H1 (cell line): Measurements from ENCODE around the gene HIVEP2. TPM values are rescaled to one million over a fixed set of nuclear protein-coding genes. Genes with fewer than 3 reads are reported as not detected.

Source experiments
- CTCF ChIA-PET: fragments of 300-600 bp; sonication (Branson Sonifier 250); formaldehyde crosslinking; loops from one replicate; lab custom pipeline; 2021; ENCODE audit not compliant: partially characterized antibody; lab: Charles Lee
- POLR2A ChIA-PET: fragments of 300-600 bp; sonication (Branson Sonifier 250); formaldehyde crosslinking; loops from one replicate; lab custom pipeline; 2021; ENCODE audit warnings: inconsistent platforms; ENCODE audit not compliant: partially characterized antibody; lab: Charles Lee
- DNase-seq, 2 experiments: peaks; one replicate each; pipeline versions ENCODE4 v3.0.0 to v3.0.0-alpha.2; 2010 to 2022; ENCODE audit warnings: low spot score in 2 of 2, low read depth in 1 of 2, mixed read lengths in 1 of 2
- FAIRE-seq: peaks from 2 replicates; lab custom pipeline; 2011; peaks lifted over from hg19 to GRCh38; lab: Jason Lieb, UNC
- H2AFZ ChIP-seq: 2 replicates; pipeline ENCODE4 v1.8.1; 2012; ENCODE audit warnings: low read length, inconsistent platforms
- H2AK5ac ChIP-seq: 2 replicates; pipeline ENCODE4 v1.6.1; 2013; ENCODE audit warnings: low read depth, low read length
- H2BK120ac ChIP-seq: replicated peaks from 2 replicates; pipeline ENCODE3; 2013; ENCODE audit warnings: low read depth, low read length, inconsistent platforms
- H2BK12ac ChIP-seq: 2 replicates; pipeline ENCODE4 v1.6.1; 2013; ENCODE audit warnings: low read depth, low read length
- H2BK15ac ChIP-seq: 2 replicates; pipeline ENCODE4 v1.6.1; 2013; ENCODE audit warnings: low read length
- H2BK20ac ChIP-seq: 2 replicates; pipeline ENCODE4 v1.6.1; 2013; ENCODE audit warnings: low read length
- H2BK5ac ChIP-seq: 2 replicates; pipeline ENCODE4 v1.6.1; 2013; ENCODE audit warnings: low read depth, low read length
- H3K14ac ChIP-seq: 2 replicates; pipeline ENCODE4 v1.6.1; 2013; ENCODE audit warnings: inconsistent platforms; ENCODE audit not compliant: insufficient read length
- H3K18ac ChIP-seq: 2 replicates; pipeline ENCODE4 v1.6.1; 2013; ENCODE audit warnings: low read length; ENCODE audit errors: extremely low read depth
- H3K23ac ChIP-seq: 2 replicates; pipeline ENCODE4 v1.6.1; 2013; ENCODE audit warnings: inconsistent platforms; ENCODE audit not compliant: insufficient read length
- H3K23me2 ChIP-seq: 2 replicates; pipeline ENCODE4 v1.6.1; 2013; ENCODE audit warnings: low read depth, low read length
- H3K27ac ChIP-seq: 2 replicates; pipeline ENCODE4 v1.6.1; 2011; ENCODE audit warnings: low read depth, low read length, inconsistent platforms
- H3K27me3 ChIP-seq, 4 experiments: replicated peaks in 1 of 4; 1 replicate in 1 of 4; 2 replicates in 3 of 4; pipeline versions ENCODE4 v1.6.1 to v1.8.1; 2011 to 2013; ENCODE audit warnings: low read length in 3 of 4, mild to moderate bottlenecking in 3 of 4, inconsistent platforms in 2 of 4, mixed read lengths in 2 of 4, moderate library complexity in 1 of 4; ENCODE audit not compliant: control insufficient read depth in 3 of 4, insufficient read depth in 3 of 4; ENCODE audit errors: extremely low read depth in 1 of 4
- H3K36me3 ChIP-seq, 4 experiments: 2 replicates each; pipeline versions ENCODE4 v1.6.1 to v1.8.1; 2011 to 2013; ENCODE audit warnings: mild to moderate bottlenecking in 4 of 4, low read length in 3 of 4, moderate library complexity in 2 of 4, control low read depth in 1 of 4, inconsistent platforms in 1 of 4; ENCODE audit not compliant: insufficient read depth in 4 of 4, control insufficient read depth in 2 of 4
- H3K4ac ChIP-seq: replicated peaks from 2 replicates; pipeline ENCODE3; 2013; ENCODE audit warnings: low read length, low read depth, mixed read lengths, inconsistent platforms; ENCODE audit not compliant: insufficient read length
- H3K4me1 ChIP-seq, 4 experiments: replicated peaks in 1 of 4; 1 replicate in 1 of 4; 2 replicates in 3 of 4; pipeline versions ENCODE4 v1.6.1 to v1.8.1; 2011 to 2013; ENCODE audit warnings: low read length in 3 of 4, inconsistent platforms in 2 of 4, mixed read lengths in 1 of 4; ENCODE audit not compliant: insufficient read depth in 4 of 4, control insufficient read depth in 3 of 4
- H3K4me2 ChIP-seq, 2 experiments: 2 replicates each; pipeline versions ENCODE4 v1.6.1 to v1.8.1; 2011 to 2013; ENCODE audit warnings: low read depth in 2 of 2, low read length in 2 of 2, control low read depth in 1 of 2, inconsistent platforms in 1 of 2, mild to moderate bottlenecking in 1 of 2; ENCODE audit not compliant: insufficient read depth in 1 of 2
- H3K4me3 ChIP-seq, 4 experiments: fragments of 200-600, 300-600 bp in 1 of 4; sonication (generic), shearing (Covaris generic), sonication (Bioruptor Twin) in 1 of 4; 2 replicates each; pipeline versions ENCODE4 v1.5.1 to v1.8.1; 2011 to 2016; ENCODE audit warnings: low read length in 4 of 4, low read depth in 3 of 4, control low read depth in 2 of 4, inconsistent platforms in 2 of 4, mild to moderate bottlenecking in 2 of 4, mixed read lengths in 1 of 4, moderate library complexity in 1 of 4; ENCODE audit not compliant: insufficient read depth in 2 of 4; ENCODE audit errors: extremely low read depth in 1 of 4
- H3K56ac ChIP-seq: replicated peaks from 2 replicates; pipeline ENCODE3; 2013; ENCODE audit warnings: low read depth, mild to moderate bottlenecking, mixed read lengths, low read length, inconsistent platforms; ENCODE audit not compliant: insufficient read length
- H3K79me1 ChIP-seq: 2 replicates; pipeline ENCODE4 v1.6.1; 2013; ENCODE audit warnings: low read depth, low read length, control low read depth
- H3K79me2 ChIP-seq, 2 experiments: 2 replicates each; pipeline versions ENCODE4 v1.6.1 to v1.8.1; 2012 to 2013; ENCODE audit warnings: low read length in 2 of 2, mild to moderate bottlenecking in 2 of 2, inconsistent platforms in 1 of 2; ENCODE audit not compliant: insufficient read depth in 2 of 2, control insufficient read depth in 1 of 2
- H3K9ac ChIP-seq, 4 experiments: replicated peaks in 1 of 4; 1 replicate in 1 of 4; 2 replicates in 3 of 4; pipeline versions ENCODE4 v1.6.1 to v1.8.1; 2011 to 2013; ENCODE audit warnings: low read depth in 3 of 4, low read length in 3 of 4, control low read depth in 2 of 4, mild to moderate bottlenecking in 2 of 4, moderate library complexity in 2 of 4, inconsistent platforms in 1 of 4; ENCODE audit errors: extremely low read depth in 1 of 4
- H3K9me3 ChIP-seq, 2 experiments: 2 replicates each; pipeline versions ENCODE4 v1.6.1 to v1.8.1; 2012 to 2013; ENCODE audit warnings: mild to moderate bottlenecking in 2 of 2, moderate library complexity in 2 of 2, control low read depth in 1 of 2, inconsistent platforms in 1 of 2, low read depth in 1 of 2, low read length in 1 of 2, mixed read lengths in 1 of 2; ENCODE audit not compliant: insufficient read depth in 2 of 2
- H4K20me1 ChIP-seq, 2 experiments: replicated peaks in 1 of 2; 2 replicates each; pipeline versions ENCODE3 to v1.8.1; 2011 to 2013; ENCODE audit warnings: inconsistent platforms in 2 of 2, low read length in 2 of 2, mild to moderate bottlenecking in 1 of 2; ENCODE audit not compliant: insufficient read depth in 2 of 2, control insufficient read depth in 1 of 2
- H4K5ac ChIP-seq: 2 replicates; pipeline ENCODE4 v1.6.1; 2013; ENCODE audit warnings: low read length, low read depth, mixed read lengths, inconsistent platforms; ENCODE audit not compliant: insufficient read length
- H4K8ac ChIP-seq: 2 replicates; pipeline ENCODE4 v1.8.0; 2013; ENCODE audit warnings: mild to moderate bottlenecking, moderate library complexity, low read length, inconsistent platforms; ENCODE audit not compliant: insufficient read depth; ENCODE audit errors: extremely low read depth
- H4K91ac ChIP-seq: replicated peaks from 2 replicates; pipeline ENCODE3; 2013; ENCODE audit warnings: low read length, mixed read lengths, inconsistent platforms; ENCODE audit not compliant: insufficient read length
- BACH1 ChIP-seq: IDR thresholded peaks from 2 replicates; pipeline ENCODE4 v1.6.1; 2012; ENCODE audit warnings: low read length, improper control_type of control experiment
- BCL11A ChIP-seq, 2 experiments: IDR thresholded peaks; one replicate each; pipeline ENCODE4 v1.6.1; 2011; ENCODE audit warnings: low read depth in 2 of 2, low read length in 2 of 2, mild to moderate bottlenecking in 2 of 2
- CBX5 ChIP-seq: fragments of 300-800, 300-1000 bp; sonication (generic); IDR thresholded peaks from 2 replicates; pipeline ENCODE4 v1.7.1; 2016; ENCODE audit warnings: antibody characterized with exemption, low read length, low read depth
- CBX8 ChIP-seq: fragments of 300-800, 300-1000 bp; sonication (generic); IDR thresholded peaks from 2 replicates; pipeline ENCODE4 v1.7.1; 2016; ENCODE audit warnings: low read depth, low read length, borderline replicate concordance
- CREB1 ChIP-seq: IDR thresholded peaks from 2 replicates; pipeline ENCODE4 v1.6.1; 2012; ENCODE audit warnings: inconsistent platforms
- CTBP2 ChIP-seq: IDR thresholded peaks from 2 replicates; pipeline ENCODE4 v1.7.0; 2011; ENCODE audit warnings: borderline replicate concordance, mild to moderate bottlenecking, moderate library complexity, mixed read lengths, low read length; ENCODE audit not compliant: insufficient read depth, insufficient read length
- EGR1 ChIP-seq: IDR thresholded peaks from 2 replicates; pipeline ENCODE4 v1.6.1; 2011; ENCODE audit warnings: low read depth, low read length, borderline replicate concordance
- HDAC2 ChIP-seq, 2 experiments: fragments of 300-600 bp in 1 of 2; sonication (generic) in 1 of 2; IDR thresholded peaks; 2 replicates each; pipeline ENCODE4 v1.6.1; 2011 to 2012; ENCODE audit warnings: low read depth in 2 of 2, low read length in 2 of 2, mild to moderate bottlenecking in 2 of 2, moderate library complexity in 2 of 2, borderline replicate concordance in 1 of 2, inconsistent platforms in 1 of 2
- KDM1A ChIP-seq: fragments of 200-600, 300-600 bp; sonication (generic); IDR thresholded peaks from 2 replicates; pipeline ENCODE4 v1.7.1; 2016; ENCODE audit warnings: mild to moderate bottlenecking, low read length, borderline replicate concordance
- WGBS, 2 experiments: shearing (Covaris generic) in 1 of 2; methylation state at CpG; one replicate each; pipeline versions ENCODE4 v1.1.6 to v1.1.7; 2013 to 2015; ENCODE audit warnings: low lambda C conversion rate in 2 of 2, mixed read lengths in 2 of 2, inconsistent platforms in 1 of 2, low coverage in 1 of 2, missing lambda C conversion rate in 1 of 2; ENCODE audit not compliant: insufficient replicate concordance in 2 of 2, insufficient coverage in 1 of 2, insufficient read length in 1 of 2; ENCODE audit errors: extremely low coverage in 1 of 2, missing lambda C conversion rate in 1 of 2; 5-methylcytosine and 5-hydroxymethylcytosine counted together
- polyA plus RNA-seq, 7 experiments: library from polyadenylated mRNA; depleted of rRNA in 3 of 7; stranded (reverse) in 5 of 7; unstranded in 2 of 7; fragments of >200 nt in 5 of 7; fragments of 200-250 nt in 2 of 7; gene quantifications; 1 replicate in 5 of 7; 2 replicates in 1 of 7; 4 replicates in 1 of 7; pipeline versions ENCODE4 v1.2.1 to v1.2.3, GENCODE V29; 2011 to 2013; ENCODE audit warnings: missing spikeins in 2 of 7, mixed read lengths in 2 of 7
- total RNA-seq: library from RNA; stranded (reverse); fragmentation: NEBNext Ultra II Directional; extraction: Animal tissue kit (Norgen Biotek cat#: 25700); gene quantifications from 2 replicates; pipeline ENCODE4 v1.2.1, GENCODE V29; 2021

The HIVEP2 gene
- total and polyA plus RNA-seq, 2 of the 8 experiments (the other 6 are each of a cell fraction or from before 2014, with no cell fraction given): 2.2 to 6.1 TPM

DNA sequence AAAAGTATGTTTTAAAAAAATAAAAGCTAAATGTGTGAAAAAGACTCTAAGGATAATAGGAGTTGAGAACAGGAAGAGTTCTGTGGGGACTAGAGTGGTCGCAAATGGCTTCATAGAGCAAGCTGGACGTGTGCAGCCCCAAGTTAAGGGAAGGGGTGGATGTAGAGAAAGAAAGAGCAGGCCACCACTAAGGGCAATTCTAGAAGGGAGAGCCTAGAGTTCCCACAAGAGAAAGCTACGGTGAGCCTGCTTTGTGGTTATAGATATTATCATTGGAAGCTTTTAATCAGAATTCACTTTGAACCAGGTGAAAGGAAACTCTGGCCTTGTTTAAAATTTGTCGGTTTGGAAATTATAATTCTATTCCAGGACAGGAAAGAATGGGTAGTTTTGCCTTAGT is 101.6 kb downstream of the HIVEP2 start:
- H3K23me2 ChIP-seq: no peaks in the 10 kb centered on the region
- ChIA-PET POLR2A (interaction anchor here (1.5 to 1.8 kb wide), 2 partner anchors 9 to 23 kb away, joined by 4 to 5 read pairs; no protein-coding TSS in a partner anchor), CTCF (interaction anchor here (0.8 to 1.8 kb wide), 4 partner anchors 10 to 277 kb away, joined by 3 to 5 read pairs (median 4); no protein-coding TSS in a partner anchor)
- TF ChIP-seq CBX8 (no peak), CTBP2 (no peak), BACH1 (no peak), CBX5 (no peak), KDM1A (no peak), HDAC2 (IDR thresholded peaks at IDR 0.05; ENCODE audit: borderline replicate concordance in 1 of 2, low read depth in 2 of 2, low read length in 2 of 2) (no peak), EGR1 (no peak), BCL11A (IDR thresholded peaks at IDR 0.05; ENCODE audit: low read depth in 2 of 2, low read length in 2 of 2) (no peak), CREB1 (no peak)
- peaks cover 0 to 6% of the 10 kb centered on the region in 2 experiments; a peak in 1 of 4 replicates for H3K79me2 ChIP-seq
- H3K4me3 ChIP-seq: no peak overlapping the region
- H3K4ac ChIP-seq: no peak overlapping the region
- no peak overlapping the region for H3K9ac ChIP-seq
- H2BK20ac ChIP-seq: no peak overlapping the region
- H2BK5ac ChIP-seq: no peak overlapping the region
- peaks cover 3 to 17% (median 13%) of the 10 kb centered on the region in 4 experiments for H3K4me1 ChIP-seq
- no peaks in the 10 kb centered on the region for H4K20me1 ChIP-seq
- H2BK120ac ChIP-seq: no peak overlapping the region
- DNase-seq (no peak), FAIRE-seq (no peak)
- H4K8ac ChIP-seq: no peak overlapping the region
- H4K5ac ChIP-seq: no peak overlapping the region
- H3K23ac ChIP-seq: no peak overlapping the region
- no peak overlapping the region for H3K18ac ChIP-seq
- no peaks in the 10 kb centered on the region for H3K9me3 ChIP-seq
- no peak overlapping the region for H3K56ac ChIP-seq
- H2AK5ac ChIP-seq: no peak overlapping the region
- H2AFZ ChIP-seq: no peak overlapping the region
- no peak overlapping the region for H2BK12ac ChIP-seq
- H3K27ac ChIP-seq: no peak overlapping the region
- H3K36me3 ChIP-seq: no peaks in the 10 kb centered on the region; a peak in 1 of 8 replicates
- H3K4me2 ChIP-seq: no peak overlapping the region
- 89% methylated on average over 4 of the region's 4 CpGs; no CpG with 5 or more reads in 1 of the 2 experiments for WGBS, 2 experiments
- H2BK15ac ChIP-seq: no peak overlapping the region
- no peak overlapping the region for H4K91ac ChIP-seq
- H3K14ac ChIP-seq: no peak overlapping the region
- H3K27me3 ChIP-seq: no peaks in the 10 kb centered on the region
- H3K79me1 ChIP-seq: no peaks in the 10 kb centered on the region; the same call in 1 of the 2 replicates
